HCT116 (cell line): Measurements from ENCODE around the gene GPC5. TPM values are rescaled to one million over a fixed set of nuclear protein-coding genes. Genes with fewer than 3 reads are reported as not detected.

Experiments
- ATAC-seq: fragments of 200-7000 bp; cut with Tn5 transposase; 2 replicates; pipeline ENCODE4 v1.9.1; 2020; ENCODE audit warnings: mild to moderate bottlenecking, moderate library complexity
- BruUV-seq: library from RNA; stranded (reverse); fragments of 400-500 nt; replicated peaks from 2 replicates; lab custom pipeline; 2021; lab: Mats Ljungman, UMichigan
- CTCF ChIA-PET: fragments of 300-600 bp; sonication (Branson Sonifier 250); formaldehyde crosslinking; loops from one replicate; lab custom pipeline; 2021; ENCODE audit warnings: antibody characterized with exemption; lab: Charles Lee
- POLR2A ChIA-PET: fragments of 300-600, 350-600 bp; sonication (Branson Sonifier 250); formaldehyde crosslinking; loops from one replicate; lab custom pipeline; 2021; ENCODE audit warnings: antibody characterized with exemption; lab: Charles Lee
- RAD21 ChIA-PET, 2 experiments: fragments of 300-600 bp; sonication (Branson Sonifier 250); formaldehyde crosslinking; loops; one replicate each; lab custom pipeline; 2023; ENCODE audit warnings: low total read pairs in 2 of 2; ENCODE audit not compliant: uncharacterized antibody in 2 of 2, unreplicated experiment in 2 of 2, low non-redundant PET in 1 of 2; lab: Charles Lee
- DNase-seq: peaks from one replicate; pipeline ENCODE4 v3.0.0-alpha.2; 2010; ENCODE audit warnings: low read depth, low spot score
- H2AFZ ChIP-seq: fragments of 200-600 bp; shearing (Covaris generic), sonication (generic); 2 replicates; pipeline ENCODE4 v1.6.1; 2017; ENCODE audit warnings: low read depth, mixed run types, mixed read lengths, antibody characterized with exemption, low read length; ENCODE audit not compliant: poor library complexity, severe bottlenecking
- H3K27ac ChIP-seq: 2 replicates; pipeline ENCODE4 v1.5.1; 2012; ENCODE audit warnings: low read depth, low read length
- H3K27me3 ChIP-seq: fragments of 200-600 bp; sonication (generic); 2 replicates; pipeline ENCODE4 v1.6.1; 2016; ENCODE audit warnings: mixed run types, low read length, mixed read lengths; ENCODE audit not compliant: insufficient read depth
- H3K36me3 ChIP-seq, 2 experiments: fragments of 200-500 bp in 1 of 2; fragments of 200-600 bp in 1 of 2; sonication (Bioruptor generic) in 1 of 2; sonication (generic) in 1 of 2; 2 replicates each; pipeline versions ENCODE4 v1.5.1 to v1.6.1; 2014 to 2016; ENCODE audit warnings: low read length in 2 of 2, inconsistent platforms in 1 of 2, mixed read lengths in 1 of 2, mixed run types in 1 of 2; ENCODE audit not compliant: insufficient read depth in 2 of 2, control insufficient read depth in 1 of 2
- H3K4me1 ChIP-seq, 2 experiments: fragments of 200-600 bp in 1 of 2; sonication (generic) in 1 of 2; 2 replicates each; pipeline versions ENCODE4 v1.5.1 to v1.6.1; 2012 to 2017; ENCODE audit warnings: low read length in 2 of 2, inconsistent platforms in 1 of 2, mild to moderate bottlenecking in 1 of 2, mixed read lengths in 1 of 2, mixed run types in 1 of 2, moderate library complexity in 1 of 2; ENCODE audit not compliant: insufficient read depth in 2 of 2, control insufficient read depth in 1 of 2
- H3K4me2 ChIP-seq: fragments of 200-600 bp; sonication (generic); 2 replicates; pipeline ENCODE4 v1.6.1; 2017; ENCODE audit warnings: mixed run types, low read length, mixed read lengths
- H3K4me3 ChIP-seq, 2 experiments: fragments of 200-600 bp in 1 of 2; sonication (generic) in 1 of 2; replicated peaks in 1 of 2; 2 replicates each; pipeline ENCODE4 v1.5.1; 2011 to 2016; ENCODE audit warnings: low read length in 2 of 2, control low read depth in 1 of 2, low read depth in 1 of 2, mild to moderate bottlenecking in 1 of 2, mixed read lengths in 1 of 2, mixed run types in 1 of 2
- H3K79me2 ChIP-seq: fragments of 200-600 bp; sonication (generic); 2 replicates; pipeline ENCODE4 v1.6.1; 2017; ENCODE audit warnings: mild to moderate bottlenecking, mixed run types, low read length, moderate library complexity, mixed read lengths; ENCODE audit not compliant: insufficient read depth
- H3K9ac ChIP-seq: fragments of 200-600 bp; sonication (generic); 2 replicates; pipeline ENCODE4 v1.6.1; 2016; ENCODE audit warnings: low read length, mixed read lengths
- H3K9me2 ChIP-seq: fragments of 200-600 bp; sonication (generic), shearing (Covaris generic); 2 replicates; pipeline ENCODE4 v1.6.1; 2017; ENCODE audit warnings: mixed run types, mild to moderate bottlenecking, moderate library complexity; ENCODE audit not compliant: insufficient read depth
- H3K9me3 ChIP-seq, 2 experiments: fragments of 200-500 bp in 1 of 2; fragments of 200-600 bp in 1 of 2; sonication (Bioruptor generic) in 1 of 2; sonication (generic) in 1 of 2; 2 replicates each; pipeline ENCODE4 v1.6.1; 2014 to 2017; ENCODE audit warnings: low read length in 2 of 2, mixed read lengths in 2 of 2, inconsistent platforms in 1 of 2, low read depth in 1 of 2, mild to moderate bottlenecking in 1 of 2, mixed run types in 1 of 2, moderate library complexity in 1 of 2; ENCODE audit not compliant: control insufficient read depth in 1 of 2, insufficient read depth in 1 of 2
- H4K20me1 ChIP-seq: fragments of 200-600 bp; sonication (generic), shearing (Covaris generic); 2 replicates; pipeline ENCODE4 v1.6.1; 2017; ENCODE audit warnings: mixed run types, mild to moderate bottlenecking, moderate library complexity; ENCODE audit not compliant: insufficient read depth
- CBX3 ChIP-seq: IDR thresholded peaks from 2 replicates; pipeline ENCODE4 v1.6.1; 2012; ENCODE audit warnings: low read depth
- CEBPB ChIP-seq: IDR thresholded peaks from 2 replicates; pipeline ENCODE4 v1.6.1; 2012; ENCODE audit warnings: low read depth
- EGR1 ChIP-seq: IDR thresholded peaks from 2 replicates; pipeline ENCODE4 v1.6.1; 2012; ENCODE audit warnings: low read depth
- ELF1 ChIP-seq: IDR thresholded peaks from 2 replicates; pipeline ENCODE4 v1.6.1; 2012; ENCODE audit warnings: low read depth, borderline replicate concordance
- EZH2 ChIP-seq: fragments of 200-600 bp; sonication (generic); IDR thresholded peaks from 2 replicates; pipeline ENCODE4 v1.6.1; 2017; ENCODE audit warnings: antibody characterized with exemption, mixed run types
- FOSL1 ChIP-seq: IDR thresholded peaks from 2 replicates; pipeline ENCODE4 v1.6.1; 2012; ENCODE audit warnings: low read depth
- JUND ChIP-seq: IDR thresholded peaks from 2 replicates; pipeline ENCODE4 v1.6.1; 2012
- POLR2A ChIP-seq: IDR thresholded peaks from 2 replicates; pipeline ENCODE4 v1.7.0; 2011; ENCODE audit warnings: borderline replicate concordance; ENCODE audit not compliant: insufficient read depth, insufficient read length; ENCODE audit errors: extremely low read depth
- REST ChIP-seq: IDR thresholded peaks from 2 replicates; pipeline ENCODE4 v1.6.1; 2012; ENCODE audit warnings: low read depth
- SIN3A ChIP-seq: IDR thresholded peaks from 2 replicates; pipeline ENCODE4 v1.6.1; 2012; ENCODE audit warnings: low read depth
- SP1 ChIP-seq: IDR thresholded peaks from 2 replicates; pipeline ENCODE4 v1.6.1; 2012; ENCODE audit warnings: low read depth
- SRF ChIP-seq: IDR thresholded peaks from 2 replicates; pipeline ENCODE4 v1.6.1; 2012; ENCODE audit warnings: low read depth
- YY1 ChIP-seq: IDR thresholded peaks from 2 replicates; pipeline ENCODE4 v1.6.1; 2011; ENCODE audit warnings: low read length, low read depth, moderate library complexity, mild to moderate bottlenecking; ENCODE audit not compliant: insufficient replicate concordance; ENCODE audit errors: extremely low read depth
- ZFX ChIP-seq: fragments of 450-650 bp; IDR thresholded peaks from 2 replicates; pipeline ENCODE4 v1.6.1; 2017
- intact Hi-C: fragments of 100-400 bp; cut with micrococcal nuclease; formaldehyde crosslinking; loops from 2 replicates; pipeline ENCODE4 v1.10.0; 2022
- total RNA-seq: library from RNA; stranded (reverse); gene quantifications from one replicate; pipeline ENCODE4 v1.2.1, GENCODE V29; 2021; ENCODE audit not compliant: unreplicated experiment
- TF ChIP-seq, protein P1 (sequence below): IDR thresholded peaks from 2 replicates; pipeline ENCODE4 v1.6.1; 2012
- TF ChIP-seq, protein P2 (sequence below): IDR thresholded peaks from 2 replicates; pipeline ENCODE4 v1.6.1; 2011; ENCODE audit warnings: mild to moderate bottlenecking, low read length, moderate library complexity; ENCODE audit not compliant: insufficient replicate concordance; ENCODE audit errors: extremely low read depth

The GPC5 gene
- total RNA-seq, 1 experiment from 2014 or later: not detected

DNA sequence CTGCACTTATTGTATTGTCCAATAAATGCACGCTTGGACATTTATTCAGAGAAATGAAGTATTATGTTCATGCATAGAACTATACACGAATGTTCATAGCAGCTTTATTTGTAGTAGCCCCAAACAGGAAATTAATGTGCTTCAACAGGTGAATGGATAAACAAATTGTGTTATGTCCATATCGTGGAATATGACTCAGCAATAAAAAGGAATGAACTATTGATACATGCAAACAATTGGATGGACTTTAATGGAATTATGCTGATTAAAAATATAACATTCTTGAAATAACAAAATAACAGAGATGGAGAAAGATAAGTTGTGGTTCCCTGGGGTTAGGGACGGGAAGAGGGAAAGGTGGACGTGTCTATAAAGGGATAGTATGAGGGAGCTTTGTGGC lies 65.9 kb downstream of the GPC5 start:
- Histone ChIP-seq H4K20me1 (no peaks in the 10 kb centered on the region), H3K9me2 (no peaks in the 10 kb centered on the region), H3K27me3 (no peaks in the 10 kb centered on the region), H3K27ac (no peak overlapping the region), H3K9me3 (no peaks in the 10 kb centered on the region), H3K4me2 (no peak overlapping the region), H3K79me2 (no peaks in the 10 kb centered on the region), H2AFZ (no peak overlapping the region), H3K9ac (no peak overlapping the region), H3K4me3 (no peak overlapping the region), H3K36me3 (no peaks in the 10 kb centered on the region), H3K4me1 (no peaks in the 10 kb centered on the region)
- intact Hi-C loops: no loop called here
- no TSS peak for BruUV-seq
- TF ChIP-seq POLR2A: no peak
- TF ChIP-seq EGR1: no peak
- TF ChIP-seq SIN3A: no peak
- TF ChIP-seq, protein P1, sequence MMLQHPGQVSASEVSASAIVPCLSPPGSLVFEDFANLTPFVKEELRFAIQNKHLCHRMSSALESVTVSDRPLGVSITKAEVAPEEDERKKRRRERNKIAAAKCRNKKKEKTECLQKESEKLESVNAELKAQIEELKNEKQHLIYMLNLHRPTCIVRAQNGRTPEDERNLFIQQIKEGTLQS: no peak
- TF ChIP-seq, protein P2, sequence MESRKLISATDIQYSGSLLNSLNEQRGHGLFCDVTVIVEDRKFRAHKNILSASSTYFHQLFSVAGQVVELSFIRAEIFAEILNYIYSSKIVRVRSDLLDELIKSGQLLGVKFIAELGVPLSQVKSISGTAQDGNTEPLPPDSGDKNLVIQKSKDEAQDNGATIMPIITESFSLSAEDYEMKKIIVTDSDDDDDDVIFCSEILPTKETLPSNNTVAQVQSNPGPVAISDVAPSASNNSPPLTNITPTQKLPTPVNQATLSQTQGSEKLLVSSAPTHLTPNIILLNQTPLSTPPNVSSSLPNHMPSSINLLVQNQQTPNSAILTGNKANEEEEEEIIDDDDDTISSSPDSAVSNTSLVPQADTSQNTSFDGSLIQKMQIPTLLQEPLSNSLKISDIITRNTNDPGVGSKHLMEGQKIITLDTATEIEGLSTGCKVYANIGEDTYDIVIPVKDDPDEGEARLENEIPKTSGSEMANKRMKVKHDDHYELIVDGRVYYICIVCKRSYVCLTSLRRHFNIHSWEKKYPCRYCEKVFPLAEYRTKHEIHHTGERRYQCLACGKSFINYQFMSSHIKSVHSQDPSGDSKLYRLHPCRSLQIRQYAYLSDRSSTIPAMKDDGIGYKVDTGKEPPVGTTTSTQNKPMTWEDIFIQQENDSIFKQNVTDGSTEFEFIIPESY: no peak
- no peak for TF ChIP-seq CBX3
- no peak for TF ChIP-seq FOSL1
- no peak for TF ChIP-seq ELF1
- no peak for TF ChIP-seq REST
- no peak for TF ChIP-seq EZH2
- no peak for TF ChIP-seq SRF
- TF ChIP-seq SP1: no peak
- no peak for TF ChIP-seq JUND
- TF ChIP-seq ZFX: no peak
- no peak for TF ChIP-seq CEBPB
- TF ChIP-seq YY1: no peak
- ATAC-seq (no peak), DNase-seq (no peak)
- RAD21 ChIA-PET: no interaction called here
- POLR2A ChIA-PET: no interaction called here
- CTCF ChIA-PET: no interaction called here
